Neutrophil (primary cell): ENCODE results near the gene MEF2A.

Experiments used
- H3K27ac ChIP-seq: fragments of 200-600 bp; sonication (generic); 2 replicates; pipeline ENCODE4 v1.5.1; 2016; ENCODE audit warnings: mild to moderate bottlenecking, moderate library complexity
- H3K27me3 ChIP-seq: fragments of 200-600 bp; sonication (generic); 2 replicates; pipeline ENCODE4 v1.6.0; 2016; ENCODE audit warnings: mild to moderate bottlenecking
- H3K36me3 ChIP-seq: fragments of 200-600 bp; sonication (generic); 2 replicates; pipeline ENCODE4 v1.5.1; 2017
- H3K4me1 ChIP-seq, 2 experiments: fragments of 200-600 bp in 1 of 2; sonication (generic) in 1 of 2; 1 replicate in 1 of 2; 2 replicates in 1 of 2; pipeline versions ENCODE4 v1.5.1 to v1.6.1; 2013 to 2016; ENCODE audit warnings: low read depth in 1 of 2, low read length in 1 of 2, mild to moderate bottlenecking in 1 of 2, moderate library complexity in 1 of 2; ENCODE audit not compliant: control insufficient read depth in 1 of 2, insufficient read depth in 1 of 2
- H3K4me3 ChIP-seq, 2 experiments: fragments of 200-600 bp in 1 of 2; sonication (generic) in 1 of 2; 1 replicate in 1 of 2; 2 replicates in 1 of 2; pipeline ENCODE4 v1.5.1; 2013 to 2016; ENCODE audit warnings: low read depth in 1 of 2, low read length in 1 of 2, mild to moderate bottlenecking in 1 of 2, moderate library complexity in 1 of 2
- H3K9me3 ChIP-seq: fragments of 200-600 bp; sonication (generic); 2 replicates; pipeline ENCODE4 v1.5.1; 2016
- CTCF ChIP-seq: fragments of 200-600 bp; sonication (generic); IDR thresholded peaks from 2 replicates; pipeline ENCODE4 v1.5.1; 2016; ENCODE audit warnings: antibody characterized with exemption

Gene MEF2A

DNA sequence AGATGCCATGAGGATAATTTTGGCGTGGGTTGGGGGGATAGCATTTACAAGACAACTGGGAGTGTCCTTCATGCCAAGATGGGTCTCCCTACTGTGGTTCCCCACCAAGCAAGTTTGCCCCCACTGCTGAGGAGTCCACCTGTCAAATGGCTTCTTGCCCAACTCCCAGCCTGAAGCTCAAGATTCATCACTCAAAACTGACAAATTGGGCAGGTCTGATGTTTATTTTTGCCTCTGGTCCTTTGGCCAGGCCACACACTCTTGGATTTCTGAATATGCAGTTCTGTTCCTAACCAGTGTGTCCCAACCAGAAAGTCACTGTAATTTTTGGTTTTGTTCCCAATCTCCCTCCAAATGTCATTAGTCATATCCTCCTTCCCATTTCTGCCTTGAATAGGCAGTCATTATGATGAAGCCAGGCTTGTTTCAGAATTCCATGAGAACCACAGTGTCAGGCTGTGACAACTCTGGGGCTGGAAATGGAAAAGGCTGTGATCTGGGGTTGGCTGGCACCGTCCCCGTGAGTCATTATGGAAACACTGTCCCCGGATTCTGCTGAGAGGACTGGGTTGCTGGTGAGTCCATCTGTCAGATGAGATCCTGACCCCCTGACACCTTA lies 29.3 kb upstream of the MEF2A start:
- Histone ChIP-seq H3K27me3 (no peaks in the 10 kb centered on the region), H3K4me3 (no peak overlapping the region), H3K36me3 (no peaks in the 10 kb centered on the region), H3K9me3 (no peaks in the 10 kb centered on the region), H3K27ac (no peak overlapping the region), H3K4me1 (no peaks in the 10 kb centered on the region)
- TF ChIP-seq CTCF = no peak

DNA sequence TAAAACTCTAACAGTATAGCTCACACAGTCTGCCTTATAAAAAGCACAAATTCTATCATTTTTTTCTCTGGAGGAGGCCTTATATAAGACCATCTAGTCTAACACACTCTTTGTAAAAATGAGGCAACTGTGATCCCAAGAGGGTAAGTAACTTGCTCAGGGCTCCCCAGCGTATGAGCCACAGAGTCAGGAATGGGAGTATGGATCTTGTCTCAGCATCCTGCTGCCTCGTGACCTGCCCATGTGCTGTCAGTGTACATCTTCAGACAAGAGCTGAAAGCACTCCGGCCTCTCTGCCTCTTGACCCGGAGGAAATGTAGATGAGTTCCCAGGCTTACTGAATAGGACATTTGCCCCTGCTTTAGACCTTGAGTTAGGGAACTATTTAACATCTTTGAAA lies 28.4 kb upstream of the MEF2A start:
- Histone ChIP-seq H3K27me3 (no peaks in the 10 kb centered on the region), H3K27ac (no peak overlapping the region), H3K36me3 (no peaks in the 10 kb centered on the region), H3K9me3 (no peaks in the 10 kb centered on the region), H3K4me1 (no peaks in the 10 kb centered on the region), H3K4me3 (no peak overlapping the region)
- TF ChIP-seq CTCF = no peak

GRCh38 chr15:99538261-99538660 lies 27.5 kb upstream of the MEF2A start:
- no peaks in the 10 kb centered on the region for H3K4me1 ChIP-seq
- no peaks in the 10 kb centered on the region for H3K27me3 ChIP-seq
- no peak for TF ChIP-seq CTCF
- no peaks in the 10 kb centered on the region for H3K36me3 ChIP-seq
- H3K9me3 ChIP-seq = no peaks in the 10 kb centered on the region
- H3K4me3 ChIP-seq = no peak overlapping the region
- no peak overlapping the region for H3K27ac ChIP-seq

- Histone ChIP-seq H3K9me3 (no peaks in the 10 kb centered on the region), H3K4me3 (no peak overlapping the region), H3K27me3 (no peaks in the 10 kb centered on the region), H3K4me1 (no peaks in the 10 kb centered on the region), H3K36me3 (no peaks in the 10 kb centered on the region), H3K27ac (no peak overlapping the region)
- TF ChIP-seq CTCF = no peak
These were observed 23.0 kb upstream of the MEF2A start for GRCh38 chr15:99542828-99543227.

DNA sequence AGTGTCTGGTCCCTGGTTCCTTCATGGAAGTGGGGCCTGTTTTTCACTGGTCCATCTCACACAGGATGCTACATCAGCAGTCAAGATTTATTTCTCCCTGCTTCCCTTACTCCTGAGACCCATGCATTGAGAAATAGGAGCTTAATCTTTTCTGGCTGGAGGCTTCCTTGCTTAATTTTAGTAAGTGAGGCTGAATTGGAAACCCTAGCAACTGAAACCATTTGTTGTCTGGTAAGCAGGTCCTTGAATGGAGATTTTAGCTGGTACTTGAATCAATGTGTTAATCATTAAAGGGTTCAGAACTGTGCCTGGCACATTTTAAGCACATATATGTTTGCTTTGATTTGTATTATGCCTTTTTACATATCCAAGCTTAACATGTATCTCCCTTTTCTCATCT lies 20.2 kb upstream of the MEF2A start:
- H3K4me1 ChIP-seq = no peaks in the 10 kb centered on the region
- H3K9me3 ChIP-seq = no peaks in the 10 kb centered on the region
- H3K4me3 ChIP-seq = no peak overlapping the region
- no peaks in the 10 kb centered on the region for H3K27me3 ChIP-seq
- no peak for TF ChIP-seq CTCF
- H3K27ac ChIP-seq = no peak overlapping the region
- no peaks in the 10 kb centered on the region for H3K36me3 ChIP-seq
